Activated gamma-delta T cell treated with anti-CD3 and anti-CD28 coated beads, Interleukin-2, amount 50 U/mL, for 16 hours (primary cell): ENCODE results near the gene MPG.

Source experiments
- DNase-seq: peaks from one replicate; pipeline ENCODE4 v3.0.0-alpha.2; 2020; ENCODE audit warnings: low read depth

The MPG gene

GRCh38 chr16:83781-84615, 6.0 kb downstream of the MPG start:
- no peak for DNase-seq

- DNase-seq, result peak; percentile 35
These were observed 6.8 kb downstream of the MPG start for GRCh38 chr16:84718-85406.

GRCh38 chr16:85407-85782, 7.4 kb downstream of the MPG start:
- no peak for DNase-seq

GRCh38 chr16:85865-86264, 7.8 kb downstream of the MPG start:
- DNase-seq, result no peak

- no peak for DNase-seq
These were observed 8.5 kb downstream of the MPG start for GRCh38 chr16:86483-86952.

- DNase-seq, result no peak
These were observed 10.6 kb downstream of the MPG start for GRCh38 chr16:88613-89012.

DNA sequence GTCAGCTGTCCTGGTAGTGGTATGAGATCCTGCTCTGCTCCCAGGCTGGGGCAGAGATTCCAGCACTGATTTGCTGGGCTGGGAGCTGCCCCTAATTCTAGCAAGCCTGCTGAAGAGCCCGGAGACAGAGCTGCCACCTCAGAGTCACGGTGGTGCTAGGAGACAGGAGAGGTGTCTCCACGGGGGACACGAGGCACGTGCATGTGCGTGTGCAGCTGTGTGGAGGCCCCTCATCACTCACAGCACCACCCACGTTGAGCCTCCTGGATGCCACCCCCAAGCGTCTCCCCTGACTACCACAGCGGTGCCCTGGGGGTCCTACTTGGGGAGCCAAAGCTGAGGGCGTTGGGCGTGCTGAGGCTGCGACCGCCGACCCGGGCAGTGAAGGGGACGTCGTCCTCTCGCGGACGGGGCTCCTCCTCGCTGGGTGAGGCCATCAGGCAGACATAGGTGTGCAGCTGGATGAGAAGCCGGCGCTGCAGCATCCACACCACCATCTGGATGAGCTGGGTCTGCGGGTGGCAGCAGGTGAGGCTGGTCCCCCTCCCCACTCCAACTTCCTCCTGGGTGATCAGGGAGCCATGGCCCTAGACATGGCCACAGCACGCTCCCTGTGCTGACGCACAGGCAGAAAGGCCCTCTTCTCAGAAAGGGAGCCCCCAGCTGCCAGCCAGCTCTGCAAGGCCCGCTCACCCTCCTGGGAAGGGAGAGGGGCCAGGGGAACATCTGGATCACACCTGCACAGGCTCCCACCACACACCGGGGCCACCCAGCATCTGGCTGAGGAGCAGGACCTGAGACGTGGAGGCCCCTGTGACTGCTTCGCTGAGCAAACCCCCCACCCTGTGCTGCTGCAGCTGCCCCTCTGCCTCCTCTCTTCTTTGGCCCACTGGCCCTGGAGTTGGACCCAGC, 11.6 kb downstream of the MPG start:
- no peak for DNase-seq

GRCh38 chr16:91484-91883, 13.5 kb downstream of the MPG start:
- no peak for DNase-seq

DNA sequence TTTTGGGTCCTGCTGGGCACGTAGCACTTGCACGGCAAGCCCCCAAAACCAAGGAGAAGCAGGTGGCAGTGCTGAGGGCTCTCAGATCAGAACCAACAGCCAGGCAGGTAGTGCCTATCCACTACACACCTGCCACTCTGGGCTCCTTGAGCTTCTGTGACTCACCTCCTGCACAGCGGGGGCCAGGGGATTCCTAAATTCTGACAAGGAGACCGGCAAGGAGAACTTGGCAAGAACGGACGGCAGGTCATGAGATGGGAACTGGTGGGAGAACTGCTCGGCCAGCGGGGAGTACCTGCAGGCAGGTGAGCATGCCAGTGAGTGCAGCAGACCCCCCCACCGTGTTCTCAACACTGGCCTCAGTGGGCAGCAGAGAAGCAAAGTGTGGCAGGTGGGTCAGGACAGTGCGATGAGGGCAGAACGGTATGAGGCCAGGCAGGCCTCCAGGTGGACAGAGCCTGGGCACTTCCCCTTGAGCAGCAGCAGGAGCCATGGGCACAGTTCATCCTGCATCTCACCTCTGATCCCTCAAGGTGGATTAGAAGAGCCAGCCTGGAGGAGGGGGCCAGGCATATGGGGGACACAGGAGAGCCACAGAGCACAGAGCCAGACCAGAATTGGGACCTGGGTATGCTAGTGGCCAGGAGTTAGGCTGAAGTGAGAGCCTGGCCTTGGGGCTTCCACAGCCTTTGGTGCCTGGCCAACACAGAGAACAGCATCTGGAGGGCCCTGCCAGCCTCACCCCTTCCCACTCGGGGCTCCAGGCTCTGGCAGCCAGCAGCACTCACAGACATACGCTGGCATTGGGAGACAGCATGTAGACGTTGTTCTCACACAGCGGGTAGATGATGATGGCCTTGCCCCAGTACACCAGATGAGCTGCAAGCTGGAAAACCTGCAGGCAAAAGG, 14.7 kb downstream of the MPG start:
- no peak for DNase-seq

DNA sequence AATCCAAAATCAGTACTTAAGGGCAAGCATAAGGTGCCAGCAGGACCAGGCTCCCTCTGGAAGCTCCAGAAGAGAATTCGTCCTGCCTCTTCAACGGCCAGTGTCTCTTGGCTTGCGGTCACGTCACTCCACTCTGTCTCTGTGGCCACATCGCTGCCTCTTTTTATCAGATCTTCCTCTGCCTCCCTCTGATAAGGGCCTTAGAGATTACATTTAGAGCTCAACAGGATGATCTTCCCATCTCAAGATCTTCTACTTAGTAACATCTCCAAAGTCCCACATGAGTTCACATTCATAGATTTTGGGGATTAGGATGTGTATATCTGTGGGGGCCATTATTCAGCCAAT, 16.9 kb downstream of the MPG start:
- no peak for DNase-seq

DNA sequence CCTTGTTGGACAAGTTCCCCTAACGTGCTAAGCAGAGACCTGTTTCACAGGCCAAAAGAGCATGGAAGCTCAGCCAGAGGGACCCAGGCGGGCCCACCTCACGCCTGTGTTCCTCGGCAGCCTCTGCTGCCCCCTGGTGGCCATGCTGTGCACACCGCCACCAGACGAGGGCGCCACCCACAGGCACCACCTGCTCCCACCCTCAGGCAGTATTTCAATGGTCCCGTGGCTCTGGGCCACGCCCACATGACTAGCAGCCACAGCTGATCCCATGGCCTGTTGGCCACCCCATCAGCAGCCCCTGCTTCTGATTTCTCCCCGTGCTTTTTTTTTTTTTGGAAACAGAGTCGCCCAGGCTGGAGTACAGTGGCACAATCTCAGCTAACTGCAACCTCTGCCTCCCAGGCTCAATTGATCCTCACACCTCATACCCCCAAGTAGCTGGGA, 18.9 kb downstream of the MPG start:
- DNase-seq, result peak; percentile 87

GRCh38 chr16:97822-98221, 19.8 kb downstream of the MPG start:
- DNase-seq, result no peak

- no peak for DNase-seq
These were observed 23.0 kb downstream of the MPG start for GRCh38 chr16:100989-101388.

DNA sequence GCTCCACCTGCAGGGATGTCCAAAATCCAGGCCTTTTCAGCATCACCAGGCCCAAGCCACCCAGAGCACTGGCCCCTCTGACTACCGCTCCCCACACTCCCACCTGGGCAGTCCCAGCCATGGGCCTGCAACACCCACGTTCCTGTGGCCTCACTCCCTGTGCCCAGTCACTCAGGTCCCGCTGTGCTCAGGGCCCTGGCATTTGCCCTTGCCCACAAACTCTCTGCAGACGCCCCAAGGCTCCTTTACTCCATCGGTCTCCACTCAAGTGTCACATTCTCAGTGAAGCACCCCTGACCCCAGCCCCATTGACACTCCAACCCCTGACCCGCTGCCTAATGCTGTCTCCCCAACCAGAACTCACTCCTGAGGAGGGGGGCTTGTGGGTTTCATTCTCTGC, 23.6 kb downstream of the MPG start:
- DNase-seq, result no peak

DNA sequence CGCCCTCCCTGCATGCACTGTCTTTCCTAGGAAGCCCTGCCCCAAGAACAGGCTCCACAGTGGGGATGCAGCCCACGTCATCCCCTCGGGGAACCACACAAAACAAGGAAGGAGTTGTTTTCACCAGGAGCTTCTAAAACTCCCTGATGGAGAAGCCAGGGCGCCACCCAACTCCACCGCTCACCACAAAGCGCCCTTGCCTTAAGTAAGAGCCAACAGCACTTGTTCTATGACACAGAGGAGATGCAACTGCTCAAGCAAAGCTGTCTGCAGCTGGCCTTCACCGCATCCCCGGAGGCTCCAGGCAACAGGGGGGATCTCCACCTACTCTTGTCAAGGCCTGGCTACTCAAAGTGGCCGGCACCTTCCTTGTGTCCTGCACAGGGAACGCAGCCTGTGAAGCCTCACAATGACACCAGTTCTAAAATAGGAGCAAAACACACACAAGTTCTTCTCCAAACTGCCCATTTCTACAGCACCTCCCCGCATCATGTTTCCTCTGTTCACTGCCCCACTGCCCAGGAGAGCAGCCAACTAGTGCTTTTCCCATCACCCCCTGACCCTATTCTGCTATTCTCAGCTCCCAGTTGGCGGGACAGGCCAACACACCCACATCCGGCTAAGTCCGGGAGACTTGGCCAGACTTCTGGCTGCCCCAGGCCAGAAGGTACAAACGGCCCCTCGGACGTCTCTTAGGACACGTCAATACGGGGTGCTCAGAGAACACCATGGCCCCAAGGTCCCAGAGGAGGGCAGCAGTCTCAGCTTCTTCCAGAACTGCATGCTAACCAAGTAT, 24.2 kb downstream of the MPG start:
- no peak for DNase-seq

GRCh38 chr16:104355-104754, 26.3 kb downstream of the MPG start:
- no peak for DNase-seq

DNA sequence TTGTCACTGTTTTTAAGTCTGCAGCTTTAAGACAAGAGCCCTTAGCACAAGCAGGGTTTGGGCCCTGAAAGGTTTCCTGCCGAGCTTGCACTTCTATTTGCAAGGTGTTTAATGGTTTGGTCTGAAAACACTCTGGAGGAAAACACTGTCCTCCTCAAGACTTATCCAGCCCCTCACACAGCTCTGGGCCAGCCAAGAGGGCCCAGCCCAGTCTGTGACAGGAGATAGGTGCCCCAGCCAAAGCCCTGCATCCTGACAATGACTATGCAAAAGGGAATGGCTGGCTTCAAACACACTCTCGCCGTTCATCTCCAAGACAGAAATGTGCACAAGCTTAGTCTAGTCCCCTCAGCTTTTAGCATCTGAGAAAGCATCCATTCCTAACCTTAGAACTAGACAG, 26.9 kb downstream of the MPG start:
- no peak for DNase-seq

GRCh38 chr16:105521-105920, 27.5 kb downstream of the MPG start:
- no peak for DNase-seq

DNA sequence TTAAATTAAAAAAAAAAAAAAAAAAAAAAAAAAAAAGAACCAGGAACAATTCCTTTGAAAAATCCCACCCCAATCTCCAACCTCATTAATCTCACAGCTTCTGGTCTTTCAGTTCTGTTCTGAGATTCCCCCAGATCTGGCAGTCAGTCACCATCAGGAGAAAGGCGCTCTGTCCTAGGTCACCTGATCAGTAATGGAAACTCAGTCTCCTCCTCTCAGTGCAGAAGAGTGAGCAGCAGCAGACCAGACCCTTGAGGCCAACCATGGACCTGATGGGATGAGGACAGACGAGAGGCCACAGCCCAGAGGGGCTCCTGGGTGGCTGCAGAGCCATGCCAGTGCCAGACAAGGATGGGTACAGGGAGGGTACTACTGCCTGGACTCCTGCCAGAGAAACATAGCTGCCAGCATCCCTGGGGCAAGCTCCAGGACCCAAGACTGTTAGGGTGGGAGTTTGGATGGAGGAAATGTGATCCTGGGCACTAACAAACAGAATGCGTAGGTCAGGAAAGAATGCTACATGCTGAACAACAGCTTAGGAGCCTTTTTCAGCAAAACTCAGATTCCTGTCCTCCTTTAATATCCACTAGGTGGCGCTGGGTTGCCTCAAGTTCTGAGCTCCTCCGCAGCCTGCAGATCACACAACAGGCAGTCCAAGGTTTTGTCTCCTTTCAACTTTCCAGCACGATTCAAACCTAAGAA, 28.7 kb downstream of the MPG start:
- DNase-seq, result peak; percentile 32
